Right lobe of liver (tissue), 4 donors: ENCODE data around the gene LGALS16.

ENCODE experiments used
- POLR2A ChIP-seq: fragments of 450-650 bp; IDR thresholded peaks from one replicate; pipeline ENCODE4 v1.6.1; 2017; ENCODE audit warnings: antibody characterized with exemption, mild to moderate bottlenecking
- TF ChIP-seq, protein P1 (sequence below), 4 donors: fragments of 200-600 bp in 3 of 4; fragments of 450-650 bp in 1 of 4; IDR thresholded peaks; one replicate each; pipeline versions ENCODE4 v1.5.1 to v1.8.0; 2016 to 2022; ENCODE audit warnings: antibody characterized with exemption in 4 of 4, mild to moderate bottlenecking in 2 of 4
- donor health status: DM: no; HTN: no; CAD: no.
- donor health status: DM: no; HTN: no; CAD: no.
- donor health status: DM: no; HTN: yes; CAD: no.

GRCh38 chr19:39631178-39631577 lies 24.5 kb upstream of the LGALS16 start:
- TF ChIP-seq, protein P1, sequence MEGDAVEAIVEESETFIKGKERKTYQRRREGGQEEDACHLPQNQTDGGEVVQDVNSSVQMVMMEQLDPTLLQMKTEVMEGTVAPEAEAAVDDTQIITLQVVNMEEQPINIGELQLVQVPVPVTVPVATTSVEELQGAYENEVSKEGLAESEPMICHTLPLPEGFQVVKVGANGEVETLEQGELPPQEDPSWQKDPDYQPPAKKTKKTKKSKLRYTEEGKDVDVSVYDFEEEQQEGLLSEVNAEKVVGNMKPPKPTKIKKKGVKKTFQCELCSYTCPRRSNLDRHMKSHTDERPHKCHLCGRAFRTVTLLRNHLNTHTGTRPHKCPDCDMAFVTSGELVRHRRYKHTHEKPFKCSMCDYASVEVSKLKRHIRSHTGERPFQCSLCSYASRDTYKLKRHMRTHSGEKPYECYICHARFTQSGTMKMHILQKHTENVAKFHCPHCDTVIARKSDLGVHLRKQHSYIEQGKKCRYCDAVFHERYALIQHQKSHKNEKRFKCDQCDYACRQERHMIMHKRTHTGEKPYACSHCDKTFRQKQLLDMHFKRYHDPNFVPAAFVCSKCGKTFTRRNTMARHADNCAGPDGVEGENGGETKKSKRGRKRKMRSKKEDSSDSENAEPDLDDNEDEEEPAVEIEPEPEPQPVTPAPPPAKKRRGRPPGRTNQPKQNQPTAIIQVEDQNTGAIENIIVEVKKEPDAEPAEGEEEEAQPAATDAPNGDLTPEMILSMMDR (IDR thresholded peaks at IDR 0.05) = no peak
- no peak for TF ChIP-seq POLR2A
